H1 (cell line): ENCODE data around the gene RASGEF1B. TPM values are rescaled to one million over a fixed set of nuclear protein-coding genes. Genes with fewer than 3 reads are reported as not detected.

Source experiments
- CHD7 ChIP-seq: fragments of 300-600 bp; sonication (generic); IDR thresholded peaks from 2 replicates; pipeline ENCODE4 v1.7.1; 2012; ENCODE audit warnings: low read length, moderate library complexity, mild to moderate bottlenecking, inconsistent platforms; ENCODE audit not compliant: insufficient replicate concordance
- KDM5A ChIP-seq: fragments of 200-600 bp; IDR thresholded peaks from 2 replicates; pipeline ENCODE4 v1.7.1; 2012; ENCODE audit warnings: mild to moderate bottlenecking, low read length, inconsistent platforms, mixed read lengths
- PHF8 ChIP-seq: fragments of 200-600 bp; sonication (generic); conservative IDR thresholded peaks from 2 replicates; pipeline ENCODE4 v1.7.1; 2012; ENCODE audit warnings: low read depth, mild to moderate bottlenecking, inconsistent platforms, low read length, moderate library complexity
- SP4 ChIP-seq: IDR thresholded peaks from 2 replicates; pipeline ENCODE4 v1.6.1; 2012; ENCODE audit warnings: low read length, inconsistent platforms
- TBP ChIP-seq: IDR thresholded peaks from 2 replicates; pipeline ENCODE4 v1.6.1; 2011; ENCODE audit warnings: low read depth, low read length, improper control_type of control experiment
- polyA plus RNA-seq, 7 experiments: library from polyadenylated mRNA; depleted of rRNA in 3 of 7; stranded (reverse) in 5 of 7; unstranded in 2 of 7; fragments of >200 nt in 5 of 7; fragments of 200-250 nt in 2 of 7; gene quantifications; 1 replicate in 5 of 7; 2 replicates in 1 of 7; 4 replicates in 1 of 7; pipeline versions ENCODE4 v1.2.1 to v1.2.3, GENCODE V29; 2011 to 2013; ENCODE audit warnings: missing spikeins in 2 of 7, mixed read lengths in 2 of 7
- total RNA-seq: library from RNA; stranded (reverse); fragmentation: NEBNext Ultra II Directional; extraction: Animal tissue kit (Norgen Biotek cat#: 25700); gene quantifications from 2 replicates; pipeline ENCODE4 v1.2.1, GENCODE V29; 2021

The RASGEF1B gene
- total and polyA plus RNA-seq, 2 of the 8 experiments (the other 6 are each of a cell fraction or from before 2014, with no cell fraction given), result 1.6 to 4.7 TPM

GRCh38 chr4:81482326-81482725 is 10.6 kb upstream of the RASGEF1B start (continued):
- TF ChIP-seq CHD7 (no peak), SP4 (no peak), TBP (no peak), KDM5A (no peak), PHF8 (no peak)
